Mammary epithelial cell (primary cell): ENCODE results near the gene TP63.

ENCODE experiments used
- CTCF ChIP-seq, 2 donors: IDR thresholded peaks in 1 of 2; conservative IDR thresholded peaks in 1 of 2; 2 replicates each; pipeline ENCODE4 v1.5.1; 2011 to 2012; ENCODE audit warnings: inconsistent platforms in 2 of 2, low read length in 2 of 2, mild to moderate bottlenecking in 2 of 2, control low read depth in 1 of 2, low read depth in 1 of 2; ENCODE audit not compliant: insufficient read depth in 1 of 2; ENCODE audit errors: extremely low read depth in 1 of 2
- EZH2 ChIP-seq: IDR thresholded peaks from 2 replicates; pipeline ENCODE4 v1.6.1; 2012; ENCODE audit warnings: low read length, inconsistent platforms, borderline replicate concordance

- TF ChIP-seq CTCF (conservative IDR thresholded peaks at IDR 0.05 in 1 of 2, IDR thresholded peaks at IDR 0.05 in 1 of 2; ENCODE audit: extremely low read depth in 1 of 2, insufficient read depth in 1 of 2, low read depth in 1 of 2, low read length in 2 of 2) (no peak), EZH2 (no peak)
Observed at GRCh38 chr3:189897406-189897805, 266.2 kb downstream of the TP63 start.
